Endodermal cell (in vitro differentiated cells): ENCODE measurements around the gene INHBE. TPM values are rescaled to one million over a fixed set of nuclear protein-coding genes. Genes with fewer than 3 reads are reported as not detected.
A peak's percentile ranks its signal among the peaks of the same experiment; 100 is the strongest.

Experiments used
- DNase-seq: peaks from one replicate; pipeline ENCODE4 v3.0.0-alpha.2; 2017
- H3K27ac ChIP-seq: 2 replicates; pipeline ENCODE4 v1.5.1; 2013; ENCODE audit warnings: mild to moderate bottlenecking, low read depth, low read length, moderate library complexity
- H3K27me3 ChIP-seq: 2 replicates; pipeline ENCODE4 v1.6.1; 2013; ENCODE audit warnings: mild to moderate bottlenecking, low read length, moderate library complexity; ENCODE audit not compliant: insufficient read depth, control insufficient read depth, poor library complexity, severe bottlenecking
- H3K36me3 ChIP-seq: 2 replicates; pipeline ENCODE4 v1.7.0; 2013; ENCODE audit warnings: mild to moderate bottlenecking, low read length, moderate library complexity; ENCODE audit not compliant: control insufficient read depth, insufficient read depth
- H3K4me1 ChIP-seq: one replicate; pipeline ENCODE4 v1.7.0; 2013; ENCODE audit warnings: low read length; ENCODE audit not compliant: control insufficient read depth, insufficient read depth
- H3K4me3 ChIP-seq: 2 replicates; pipeline ENCODE4 v1.5.1; 2013; ENCODE audit warnings: mild to moderate bottlenecking, low read length, moderate library complexity
- H3K9ac ChIP-seq: 2 replicates; pipeline ENCODE4 v1.6.1; 2013; ENCODE audit warnings: mild to moderate bottlenecking, low read length, moderate library complexity; ENCODE audit not compliant: poor library complexity, severe bottlenecking; ENCODE audit errors: extremely low read depth
- H3K9me3 ChIP-seq: 2 replicates; pipeline ENCODE4 v1.6.1; 2013; ENCODE audit warnings: mild to moderate bottlenecking, low read length, moderate library complexity; ENCODE audit not compliant: control insufficient read depth
- H3K27ac Mint-ChIP-seq: 2 replicates; pipeline ENCODE4 v1.8.0; 2020; ENCODE audit warnings: mixed read lengths
- H3K27me3 Mint-ChIP-seq: 2 replicates; pipeline ENCODE4 v1.8.0; 2021; ENCODE audit warnings: mild to moderate bottlenecking, mixed read lengths; ENCODE audit not compliant: insufficient read depth
- H3K36me3 Mint-ChIP-seq: 2 replicates; pipeline ENCODE4 v1.8.0; 2020; ENCODE audit warnings: low read depth, mixed read lengths
- H3K4me1 Mint-ChIP-seq: 2 replicates; pipeline ENCODE4 v1.8.0; 2020; ENCODE audit warnings: mixed read lengths
- H3K4me3 Mint-ChIP-seq: 2 replicates; pipeline ENCODE4 v1.8.0; 2020; ENCODE audit warnings: mild to moderate bottlenecking, moderate library complexity, mixed read lengths
- H3K9me3 Mint-ChIP-seq: 2 replicates; pipeline ENCODE4 v1.8.0; 2020; ENCODE audit warnings: mild to moderate bottlenecking, mixed read lengths
- CTCF ChIP-seq: fragments of 200-600 bp; sonication (generic); conservative IDR thresholded peaks from 2 replicates; pipeline ENCODE4 v1.5.0; 2021; ENCODE audit warnings: antibody characterized with exemption, mild to moderate bottlenecking
- WGBS, 2 experiments: methylation state at CpG; one replicate each; pipeline versions ENCODE4 v1.1.5 to v1.1.7; 2013; ENCODE audit warnings: missing lambda C conversion rate in 2 of 2, mixed read lengths in 1 of 2; ENCODE audit not compliant: insufficient coverage in 1 of 2, insufficient read length in 1 of 2; 5-methylcytosine and 5-hydroxymethylcytosine counted together
- total RNA-seq, 2 donors: library from RNA; stranded (reverse); fragmentation: NEBNext Ultra II Directional in 1 of 2; extraction: Animal tissue kit (Norgen Biotek cat#: 25700) in 1 of 2; gene quantifications; 2 replicates in 1 of 2; 3 replicates in 1 of 2; pipeline ENCODE4 v1.2.1, GENCODE V29; 2021

The INHBE gene
- total RNA-seq, 2 donors from 2014 or later, result 0.24 to 0.29 TPM

GRCh38 chr12:57456145-57456700 is 1.1 kb downstream of the INHBE start:
- Histone ChIP-seq H3K9ac (no peak overlapping the region), H3K4me1 (no peaks in the 10 kb centered on the region), H3K27me3 (peaks cover 12% of the 10 kb centered on the region), H3K4me3 (no peak overlapping the region), H3K36me3 (no peaks in the 10 kb centered on the region), H3K27ac (no peak overlapping the region), H3K9me3 (no peaks in the 10 kb centered on the region)
- H3K27me3 Mint-ChIP-seq, result peaks cover 18% of the 10 kb centered on the region
- WGBS, 2 experiments, result 54 to 58% methylated on average over 10 to 15 of the region's 15 CpGs
- no peaks in the 10 kb centered on the region for H3K36me3 Mint-ChIP-seq
- no peaks in the 10 kb centered on the region for H3K9me3 Mint-ChIP-seq
- peak overlapping the region; percentile 72 for H3K27ac Mint-ChIP-seq
- peaks cover 30% of the 10 kb centered on the region for H3K4me1 Mint-ChIP-seq
- peak; percentile 95 for DNase-seq
- H3K4me3 Mint-ChIP-seq, result peak overlapping the region; percentile 35
- peak; percentile 86 for TF ChIP-seq CTCF

- H3K27ac ChIP-seq, result no peak overlapping the region
- Mint-ChIP-seq H3K4me3 (no peak overlapping the region), H3K27ac (no peak overlapping the region), H3K4me1 (peaks cover 32% of the 10 kb centered on the region), H3K36me3 (no peaks in the 10 kb centered on the region), H3K27me3 (peaks cover 20% of the 10 kb centered on the region), H3K9me3 (no peaks in the 10 kb centered on the region)
- no peak overlapping the region for H3K9ac ChIP-seq
- H3K4me3 ChIP-seq, result no peak overlapping the region
- no peak for DNase-seq
- no peaks in the 10 kb centered on the region for H3K36me3 ChIP-seq
- H3K4me1 ChIP-seq, result no peaks in the 10 kb centered on the region
- no peaks in the 10 kb centered on the region for H3K9me3 ChIP-seq
- 93 to 97% methylated on average over 3 to 6 of the region's 6 CpGs for WGBS, 2 experiments
- TF ChIP-seq CTCF, result no peak
- peaks cover 18% of the 10 kb centered on the region for H3K27me3 ChIP-seq
These were observed 1.8 kb downstream of the INHBE start for GRCh38 chr12:57456737-57457490.

- H3K27me3 ChIP-seq, result peaks cover 20% of the 10 kb centered on the region
- no peaks in the 10 kb centered on the region for H3K9me3 Mint-ChIP-seq
- no peak for DNase-seq
- H3K27ac ChIP-seq, result no peak overlapping the region
- peaks cover 30% of the 10 kb centered on the region for H3K27me3 Mint-ChIP-seq
- H3K9me3 ChIP-seq, result no peaks in the 10 kb centered on the region
- H3K4me1 ChIP-seq, result no peaks in the 10 kb centered on the region
- H3K4me3 Mint-ChIP-seq, result peak overlapping the region; percentile 83
- 29% methylated on average over 3 of the region's 3 CpGs for WGBS, 2 experiments
- H3K4me1 Mint-ChIP-seq, result peaks cover 32% of the 10 kb centered on the region
- TF ChIP-seq CTCF, result no peak
- peak overlapping the region; percentile 83 for H3K27ac Mint-ChIP-seq
- H3K36me3 Mint-ChIP-seq, result no peaks in the 10 kb centered on the region
- H3K9ac ChIP-seq, result no peak overlapping the region
- H3K4me3 ChIP-seq, result peak overlapping the region; percentile 95
- no peaks in the 10 kb centered on the region for H3K36me3 ChIP-seq
These were observed 3.6 kb downstream of the INHBE start for GRCh38 chr12:57458665-57459054.
